Colonic mucosa (tissue), 4 donors: Measurements from ENCODE around the gene GPR137. TPM values are rescaled to one million over a fixed set of nuclear protein-coding genes. Genes with fewer than 3 reads are reported as not detected.
"Not testable (repeated sequence)": the region's sequence is repeated elsewhere in the genome, so short reads cannot be mapped to it uniquely, and the experiment has no call there.

Experiments used
- DNase-seq: peaks from one replicate; pipeline ENCODE4 v3.0.0-alpha.2; 2020
- H3K27ac ChIP-seq: fragments of 200-600 bp; one replicate; pipeline ENCODE4 v1.8.0; 2021
- H3K27me3 ChIP-seq: fragments of 200-600 bp; one replicate; pipeline ENCODE4 v1.8.0; 2021
- H3K36me3 ChIP-seq: fragments of 200-600 bp; one replicate; pipeline ENCODE4 v1.8.0; 2021
- H3K4me1 ChIP-seq: fragments of 200-600 bp; one replicate; pipeline ENCODE4 v1.8.0; 2021; ENCODE audit warnings: mild to moderate bottlenecking
- H3K4me3 ChIP-seq: fragments of 200-600 bp; one replicate; pipeline ENCODE4 v1.8.0; 2021
- H3K9ac ChIP-seq, 2 donors: one replicate each; pipeline ENCODE4 v1.7.0; 2013; ENCODE audit warnings: control low read depth in 2 of 2, low read depth in 2 of 2, low read length in 2 of 2
- H3K9me3 ChIP-seq: fragments of 200-600 bp; one replicate; pipeline ENCODE4 v1.8.0; 2021
- intact Hi-C: fragments of 100-400 bp; cut with DNase I; formaldehyde crosslinking; loops from one replicate; pipeline ENCODE4 v1.14.1; 2022
- total RNA-seq, 2 donors: library from RNA; stranded (reverse); fragmentation: NEBNext Ultra II Directional in 1 of 2; extraction: Animal tissue kit (Norgen Biotek cat#: 25700) in 1 of 2; gene quantifications; one replicate each; pipeline ENCODE4 v1.2.1, GENCODE V29; 2021
- TF ChIP-seq, protein P1 (sequence below): fragments of 200-600 bp; IDR thresholded peaks from one replicate; pipeline ENCODE4 v1.8.0; 2022; ENCODE audit warnings: antibody characterized with exemption, mild to moderate bottlenecking
- donor health status: healthy.
- donor health status: DM: no; HTN: no; CAD: no.
- donor health status: DM: no; HTN: no; CAD: no.

The GPR137 gene
- total RNA-seq, 2 donors from 2014 or later: 36.0 to 58.8 TPM

DNA sequence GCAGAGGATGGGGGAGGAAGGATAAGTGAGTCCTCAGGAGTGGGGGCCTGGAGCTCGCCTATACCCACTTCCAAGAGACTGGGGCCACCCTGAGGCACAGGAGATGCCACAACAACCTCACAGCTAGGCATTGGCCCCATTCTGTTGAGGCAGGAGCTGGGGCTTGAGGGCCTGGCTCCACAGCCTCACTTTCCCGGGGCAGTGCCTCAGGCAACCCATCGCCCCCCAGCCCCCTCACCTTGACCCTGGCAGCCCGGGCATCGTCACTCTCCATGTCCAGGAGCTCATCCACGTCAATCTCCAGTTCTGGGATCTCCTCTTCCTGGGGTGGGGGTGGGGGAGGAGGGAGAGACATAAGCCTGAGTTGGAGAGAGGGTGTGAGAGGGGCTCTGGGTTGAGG lies 40.7 kb upstream of the GPR137 start:
- no peaks in the 10 kb centered on the region for H3K9me3 ChIP-seq
- no peak for DNase-seq
- H3K4me3 ChIP-seq: peak overlapping the region; percentile 68
- peak overlapping the region; percentile 71 for H3K27ac ChIP-seq
- peak overlapping the region; percentile 58 to 100 for H3K9ac ChIP-seq
- no peaks in the 10 kb centered on the region for H3K36me3 ChIP-seq
- intact Hi-C loops: no loop called here
- H3K27me3 ChIP-seq: no peaks in the 10 kb centered on the region
- H3K4me1 ChIP-seq: peaks cover 9% of the 10 kb centered on the region
- TF ChIP-seq, protein P1, sequence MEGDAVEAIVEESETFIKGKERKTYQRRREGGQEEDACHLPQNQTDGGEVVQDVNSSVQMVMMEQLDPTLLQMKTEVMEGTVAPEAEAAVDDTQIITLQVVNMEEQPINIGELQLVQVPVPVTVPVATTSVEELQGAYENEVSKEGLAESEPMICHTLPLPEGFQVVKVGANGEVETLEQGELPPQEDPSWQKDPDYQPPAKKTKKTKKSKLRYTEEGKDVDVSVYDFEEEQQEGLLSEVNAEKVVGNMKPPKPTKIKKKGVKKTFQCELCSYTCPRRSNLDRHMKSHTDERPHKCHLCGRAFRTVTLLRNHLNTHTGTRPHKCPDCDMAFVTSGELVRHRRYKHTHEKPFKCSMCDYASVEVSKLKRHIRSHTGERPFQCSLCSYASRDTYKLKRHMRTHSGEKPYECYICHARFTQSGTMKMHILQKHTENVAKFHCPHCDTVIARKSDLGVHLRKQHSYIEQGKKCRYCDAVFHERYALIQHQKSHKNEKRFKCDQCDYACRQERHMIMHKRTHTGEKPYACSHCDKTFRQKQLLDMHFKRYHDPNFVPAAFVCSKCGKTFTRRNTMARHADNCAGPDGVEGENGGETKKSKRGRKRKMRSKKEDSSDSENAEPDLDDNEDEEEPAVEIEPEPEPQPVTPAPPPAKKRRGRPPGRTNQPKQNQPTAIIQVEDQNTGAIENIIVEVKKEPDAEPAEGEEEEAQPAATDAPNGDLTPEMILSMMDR: no peak

DNA sequence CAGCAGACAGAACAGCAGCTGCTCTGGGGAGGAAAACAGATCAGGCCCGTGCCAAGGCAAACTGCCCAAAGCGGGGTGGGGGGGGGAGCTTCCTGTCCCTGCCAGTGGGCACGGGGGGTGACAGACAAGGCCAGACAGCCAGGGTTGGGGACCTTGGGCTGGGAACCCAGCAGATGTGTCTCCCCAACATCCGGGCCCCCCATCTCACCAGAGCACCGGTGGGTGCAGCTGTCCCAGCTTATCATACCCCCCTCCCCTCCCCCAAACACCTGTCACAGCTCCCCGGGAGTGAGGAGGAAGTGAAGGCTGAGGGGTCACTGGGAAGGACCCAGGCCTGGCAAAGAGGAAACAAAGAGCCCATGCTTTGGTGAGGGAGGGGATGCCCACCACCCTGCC lies 40.2 kb upstream of the GPR137 start:
- Histone ChIP-seq H3K9ac (peak overlapping the region; percentile 92 to 100), H3K4me3 (peak overlapping the region; percentile 68), H3K9me3 (no peaks in the 10 kb centered on the region), H3K27me3 (no peaks in the 10 kb centered on the region), H3K36me3 (no peaks in the 10 kb centered on the region), H3K4me1 (peaks cover 5% of the 10 kb centered on the region), H3K27ac (peak overlapping the region; percentile 71)
- DNase-seq: no peak
- TF ChIP-seq, protein P1: no peak
- intact Hi-C loops: no loop called here

DNA sequence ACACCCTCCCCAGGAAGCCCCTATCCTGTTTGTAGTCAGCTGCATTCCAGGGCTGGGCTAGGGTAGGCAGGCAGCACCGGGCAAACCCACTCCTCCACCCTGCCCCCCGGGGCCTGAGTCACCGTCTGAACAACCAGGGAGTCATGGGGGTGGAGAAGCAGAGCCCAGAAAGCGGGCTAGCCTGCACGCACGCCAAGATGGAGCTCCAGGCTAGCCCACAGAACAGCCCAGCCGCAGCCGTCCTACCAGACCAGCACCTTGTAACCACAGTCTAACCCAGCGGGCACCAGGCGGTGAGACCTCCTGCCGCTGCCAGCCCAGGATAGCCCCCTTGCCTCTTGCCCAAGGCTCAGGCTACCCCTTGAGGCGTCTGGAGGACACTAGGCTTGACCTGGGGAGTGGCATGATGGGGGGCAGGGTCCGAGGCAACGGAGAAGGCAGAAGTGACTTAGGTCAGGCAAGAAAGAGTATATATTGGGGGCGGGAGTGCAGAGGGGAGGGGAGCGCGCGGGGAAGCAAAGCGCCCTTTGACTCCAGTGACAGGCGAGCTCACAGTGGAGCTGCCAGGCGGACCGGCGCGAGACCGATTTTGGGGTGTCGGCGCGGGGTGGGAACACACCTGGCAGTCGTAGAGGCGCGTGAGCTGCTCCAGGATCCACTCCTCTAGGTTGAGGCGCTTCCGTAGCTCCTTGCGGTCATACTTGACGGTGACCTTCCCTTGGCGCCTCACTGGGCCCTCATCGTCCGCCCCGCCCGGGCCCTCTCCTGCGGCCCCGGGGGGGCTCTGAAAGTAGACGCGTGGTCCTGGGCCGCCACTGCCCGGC lies 39.6 kb upstream of the GPR137 start:
- Histone ChIP-seq H3K4me1 (peaks cover 4% of the 10 kb centered on the region), H3K27me3 (no peaks in the 10 kb centered on the region)

DNA sequence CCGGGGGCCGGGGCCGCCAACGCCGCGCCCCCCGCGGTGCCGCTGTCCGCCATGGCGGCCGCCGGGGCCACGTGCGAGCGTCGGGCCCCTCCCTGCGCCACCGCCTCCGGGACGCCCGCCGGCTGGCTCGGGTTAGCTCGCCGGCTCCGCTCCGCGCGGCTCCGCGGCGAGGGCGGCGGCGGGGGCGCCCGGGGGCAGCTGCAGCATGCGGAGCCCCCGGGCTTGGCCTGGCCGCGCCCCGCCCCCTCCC lies 39.1 kb upstream of the GPR137 start:
- H3K9me3 ChIP-seq, H3K4me1 ChIP-seq, H3K27me3 ChIP-seq, H3K27ac ChIP-seq, intact Hi-C loops, H3K36me3 ChIP-seq, DNase-seq: not testable (repeated sequence)
- peak overlapping the region; percentile 68 for H3K4me3 ChIP-seq
- peak overlapping the region in 1 of 2 donors; percentile 92 for H3K9ac ChIP-seq

More for the DNA sequence above, 39.6 kb upstream of the GPR137 start:
- Histone ChIP-seq H3K27ac (peak overlapping the region; percentile 71), H3K4me3 (peak overlapping the region; percentile 68), H3K9me3 (no peaks in the 10 kb centered on the region), H3K9ac (peak overlapping the region; percentile 92 to 100), H3K36me3 (no peaks in the 10 kb centered on the region)
- intact Hi-C loops: no loop called here
- TF ChIP-seq, protein P1: no peak
- peak; percentile 77 for DNase-seq

DNA sequence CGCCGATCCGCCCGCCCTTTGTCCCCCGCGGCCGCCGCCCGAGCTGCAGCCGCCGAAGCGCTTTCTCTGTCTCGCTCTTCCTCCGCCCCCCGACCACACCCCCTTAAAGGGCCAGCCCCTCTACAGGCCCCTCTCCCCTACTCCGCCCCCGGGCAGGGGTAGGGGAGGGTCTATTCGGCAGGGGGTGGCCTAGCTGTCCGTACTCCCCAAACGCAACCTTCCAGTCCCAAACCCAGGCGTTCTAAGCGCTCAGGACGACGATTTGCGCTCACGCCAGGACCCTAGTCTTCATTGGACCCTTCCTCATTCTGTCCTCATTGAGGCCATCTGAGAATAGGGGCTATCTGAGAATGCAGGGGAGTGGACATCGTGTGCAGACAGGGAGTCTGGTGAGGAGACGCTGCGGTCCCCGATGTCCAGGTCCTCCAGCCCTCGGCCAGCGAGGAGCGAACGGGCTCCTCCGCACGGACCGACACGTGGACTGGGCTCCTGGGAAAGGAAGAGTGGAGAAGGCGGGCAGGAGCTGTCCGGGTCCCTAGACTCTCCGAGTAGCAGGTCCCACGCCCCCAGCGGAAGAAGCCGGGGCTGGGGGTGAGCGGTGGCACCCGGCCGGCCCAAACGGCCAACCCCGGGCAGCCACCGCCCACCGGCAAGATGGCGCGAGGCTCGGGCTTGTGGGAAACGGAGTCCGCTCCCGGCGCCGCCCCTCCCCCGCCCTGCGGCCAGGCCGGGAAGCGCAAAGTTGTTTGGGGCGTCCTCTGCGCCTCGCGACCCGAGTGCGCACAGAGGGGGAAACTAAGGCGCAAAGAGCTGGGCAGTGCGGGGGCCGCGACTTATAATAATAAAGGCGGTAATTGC lies 38.5 kb upstream of the GPR137 start, which contains the start of gene PPP1R14B:
TSS of gene PPP1R14B (minus strand) at position 73 of the 858 bp plus-strand sequence. CDS start 270 bp downstream, outside the sequence.
- DNase-seq: peak; percentile 90
- Histone ChIP-seq H3K9me3 (no peaks in the 10 kb centered on the region), H3K36me3 (no peaks in the 10 kb centered on the region), H3K27ac (peak within 1 kb of the TSS; percentile 90), H3K9ac (peak within 1 kb of the TSS; percentile 92 to 100), H3K4me3 (peak within 1 kb of the TSS; percentile 68), H3K27me3 (no peaks in the 10 kb centered on the region), H3K4me1 (peaks cover 4% of the 10 kb centered on the region)
- TF ChIP-seq, protein P1: no peak
- intact Hi-C loops: no loop called here
